ENCODE measurements around the gene ASPA. TPM values are rescaled to one million over a fixed set of nuclear protein-coding genes. Genes with fewer than 3 reads are reported as not detected.
"Not testable (repeated sequence)": the region's sequence is repeated elsewhere in the genome, so short reads cannot be mapped to it uniquely, and the experiment has no call there.

ASPA gene
- polyA plus RNA-seq (ENCODE audit: low read depth in 6 of 6): not detected

DNA sequence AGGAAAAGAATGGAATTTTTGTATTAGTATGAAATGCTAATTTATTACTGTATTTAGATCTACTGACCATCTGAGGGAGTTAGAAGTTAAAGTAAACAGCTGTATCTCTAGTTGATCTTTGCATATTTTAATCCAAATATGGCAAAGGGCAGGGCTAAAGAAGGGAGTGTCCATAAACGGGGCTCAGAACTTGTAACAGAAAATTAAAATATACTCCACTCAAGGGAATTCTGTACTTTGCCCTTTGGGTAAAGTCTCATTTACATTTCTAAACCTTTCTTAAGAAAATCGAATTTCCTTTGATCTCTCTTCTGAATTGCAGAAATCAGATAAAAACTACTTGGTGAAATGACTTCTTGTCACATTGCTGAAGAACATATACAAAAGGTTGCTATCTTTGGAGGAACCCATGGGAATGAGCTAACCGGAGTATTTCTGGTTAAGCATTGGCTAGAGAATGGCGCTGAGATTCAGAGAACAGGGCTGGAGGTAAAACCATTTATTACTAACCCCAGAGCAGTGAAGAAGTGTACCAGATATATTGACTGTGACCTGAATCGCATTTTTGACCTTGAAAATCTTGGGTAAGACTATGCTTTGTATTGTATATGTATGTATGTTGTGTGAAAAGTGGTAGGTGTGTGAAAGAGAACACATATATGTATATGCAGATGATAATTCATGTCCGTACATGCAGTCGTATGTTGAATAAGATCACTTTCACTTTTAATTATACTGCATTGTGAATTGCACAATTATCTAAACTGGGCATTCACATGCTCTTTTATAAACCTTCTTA, at the start of gene ASPA:
Gene ASPA (plus strand): TSS at position 186 of the 799 bp plus-strand sequence. CDS start 163 bp downstream, at position 349.
- no peaks in the 10 kb centered on the region for H3K9me3 Mint-ChIP-seq
- H3K27me3 Mint-ChIP-seq: peaks cover 7 to 20% (median 13%) of the 10 kb centered on the region in 3 donors
- no peak for ATAC-seq (ENCODE audit: low read depth in 2 of 2)
- H3K27ac Mint-ChIP-seq: no peak within 1 kb of the TSS
- no peak for DNase-seq
- peak within 1 kb of the TSS in 4 of 8 donors; percentile 2 to 50 (median 9) for H3K4me3 Mint-ChIP-seq
- H3K36me3 Mint-ChIP-seq: no peaks in the 10 kb centered on the region
- no peaks in the 10 kb centered on the region for H3K4me1 Mint-ChIP-seq

- not testable (repeated sequence) for DNase-seq, H3K4me3 Mint-ChIP-seq, H3K36me3 Mint-ChIP-seq, H3K27ac Mint-ChIP-seq, H3K4me1 Mint-ChIP-seq
- ATAC-seq (ENCODE audit: low read depth in 2 of 2): peak; percentile 63
- H3K27me3 Mint-ChIP-seq: peaks cover 24 to 60% (median 58%) of the 10 kb centered on the region in 3 donors
- peaks cover 5 to 31% (median 14%) of the 10 kb centered on the region in 7 donors for H3K9me3 Mint-ChIP-seq
Observed at GRCh38 chr17:3433215-3433614, 42.6 kb upstream of the ASPA start.

DNA sequence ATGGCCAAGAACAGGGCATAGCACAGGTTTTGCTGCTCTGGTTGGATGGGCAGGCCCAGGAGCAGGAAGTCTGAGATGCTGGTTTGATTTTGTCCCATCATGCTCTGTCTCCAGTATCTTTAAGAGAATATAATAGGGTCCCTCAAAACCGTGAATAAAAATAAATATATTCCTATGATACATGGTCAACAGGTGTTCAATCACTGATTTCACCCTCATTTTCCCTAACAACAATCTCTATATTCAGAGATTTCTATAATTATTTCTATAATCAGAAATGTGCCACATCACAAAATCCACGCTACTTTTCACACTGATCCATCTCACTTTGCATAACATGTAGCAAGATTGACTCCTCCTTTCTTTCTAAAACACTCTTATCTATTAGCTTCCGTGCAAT, 42.1 kb upstream of the ASPA start, which contains the start of gene OR1E2:
Gene OR1E2 (minus strand): TSS at position 101 of the 400 bp plus-strand sequence. CDS start 0 bp downstream, at position 101.
- Mint-ChIP-seq H3K27me3 (peaks cover 25 to 60% (median 60%) of the 10 kb centered on the region in 3 donors), H3K27ac (no peak within 1 kb of the TSS), H3K9me3 (peaks cover 5 to 26% (median 14%) of the 10 kb centered on the region in 7 donors), H3K4me3 (no peak within 1 kb of the TSS), H3K36me3 (no peaks in the 10 kb centered on the region), H3K4me1 (peaks cover 0 to 6% (median 3%) of the 10 kb centered on the region in 3 donors)
- ATAC-seq (ENCODE audit: low read depth in 2 of 2): no peak
- no peak for DNase-seq

- H3K27ac Mint-ChIP-seq: no peak overlapping the region
- H3K27me3 Mint-ChIP-seq: peaks cover 27 to 49% (median 37%) of the 10 kb centered on the region in 3 donors
- H3K4me3 Mint-ChIP-seq: no peak overlapping the region
- no peaks in the 10 kb centered on the region for H3K36me3 Mint-ChIP-seq
- peaks cover 0 to 2% (median under 1%) of the 10 kb centered on the region in 7 donors for H3K9me3 Mint-ChIP-seq
- peaks cover 0 to 1% (median under 1%) of the 10 kb centered on the region in 3 donors for H3K4me1 Mint-ChIP-seq
- no peak for ATAC-seq (ENCODE audit: low read depth in 2 of 2)
- DNase-seq: no peak
Observed at GRCh38 chr17:3438368-3438767, 37.4 kb upstream of the ASPA start.

GRCh38 chr17:3440451-3440850, 35.3 kb upstream of the ASPA start:
- ATAC-seq (ENCODE audit: low read depth in 2 of 2) (no peak), DNase-seq (no peak)
- Mint-ChIP-seq H3K36me3 (no peaks in the 10 kb centered on the region), H3K27ac (no peak overlapping the region), H3K4me3 (no peak overlapping the region), H3K4me1 (no peaks in the 10 kb centered on the region), H3K9me3 (no peaks in the 10 kb centered on the region), H3K27me3 (peaks cover 23 to 43% (median 29%) of the 10 kb centered on the region in 3 donors)

DNA sequence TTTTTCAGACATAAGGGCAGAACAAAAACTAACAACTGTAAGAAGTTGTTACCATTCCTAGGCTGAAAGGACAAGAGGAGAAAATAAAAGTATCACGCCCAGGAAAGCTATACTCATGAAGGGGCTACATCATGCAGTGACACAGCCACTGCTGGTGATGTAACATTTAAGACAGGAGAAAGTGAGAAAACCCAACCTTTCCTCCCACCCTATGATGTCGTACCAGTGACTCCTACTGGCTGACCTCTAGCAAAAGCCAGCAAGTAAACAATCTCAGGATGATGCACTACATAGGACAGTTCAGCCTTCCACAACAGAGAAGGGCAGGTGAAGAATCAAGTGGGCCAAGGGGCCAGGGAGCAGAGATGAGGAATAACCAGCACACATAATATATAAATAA, 28.2 kb upstream of the ASPA start:
- peaks cover 0 to 2% (median 0%) of the 10 kb centered on the region in 7 donors for H3K9me3 Mint-ChIP-seq
- no peaks in the 10 kb centered on the region for H3K4me1 Mint-ChIP-seq
- peaks cover 2 to 12% (median 7%) of the 10 kb centered on the region in 3 donors for H3K27me3 Mint-ChIP-seq
- H3K4me3 Mint-ChIP-seq: no peak overlapping the region
- DNase-seq: no peak
- peak overlapping the region in 1 of 6 donors; percentile 1 for H3K27ac Mint-ChIP-seq
- no peak for ATAC-seq (ENCODE audit: low read depth in 2 of 2)
- H3K36me3 Mint-ChIP-seq: no peaks in the 10 kb centered on the region

GRCh38 chr17:3448059-3448665, 27.6 kb upstream of the ASPA start:
- H3K36me3 Mint-ChIP-seq: no peaks in the 10 kb centered on the region
- peaks cover 0 to 2% (median 0%) of the 10 kb centered on the region in 7 donors for H3K9me3 Mint-ChIP-seq
- DNase-seq (no peak), ATAC-seq (ENCODE audit: low read depth in 2 of 2) (no peak)
- peaks cover 4 to 7% (median 7%) of the 10 kb centered on the region in 3 donors for H3K27me3 Mint-ChIP-seq
- peak overlapping the region in 1 of 6 donors; percentile 1 for H3K27ac Mint-ChIP-seq
- no peak overlapping the region for H3K4me3 Mint-ChIP-seq
- no peaks in the 10 kb centered on the region for H3K4me1 Mint-ChIP-seq

DNA sequence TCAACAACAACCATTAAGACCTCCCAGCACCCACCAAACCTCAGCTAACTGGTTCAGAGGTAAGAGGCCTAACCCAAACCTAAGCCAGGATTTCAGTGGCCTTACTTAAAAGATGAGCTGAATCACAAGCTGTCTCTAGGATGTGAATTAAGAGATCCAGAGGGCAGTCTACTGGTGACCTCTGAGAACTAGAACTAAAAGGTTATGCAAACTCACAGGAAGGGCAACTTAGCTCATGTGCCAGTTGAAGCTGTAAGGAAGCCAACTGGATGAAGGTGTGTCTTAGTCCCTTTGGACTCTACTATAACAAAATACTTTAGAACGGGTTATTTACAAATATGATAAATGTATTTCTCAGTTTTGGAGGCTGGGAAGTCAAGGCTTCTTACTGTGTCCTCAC, 9.4 kb upstream of the ASPA start:
- not testable (repeated sequence) for H3K4me1 Mint-ChIP-seq; DNase-seq; ATAC-seq (ENCODE audit: low read depth in 2 of 2); H3K27ac Mint-ChIP-seq; H3K9me3 Mint-ChIP-seq; H3K36me3 Mint-ChIP-seq; H3K4me3 Mint-ChIP-seq
- peaks cover 7 to 14% (median 11%) of the 10 kb centered on the region in 3 donors for H3K27me3 Mint-ChIP-seq

DNA sequence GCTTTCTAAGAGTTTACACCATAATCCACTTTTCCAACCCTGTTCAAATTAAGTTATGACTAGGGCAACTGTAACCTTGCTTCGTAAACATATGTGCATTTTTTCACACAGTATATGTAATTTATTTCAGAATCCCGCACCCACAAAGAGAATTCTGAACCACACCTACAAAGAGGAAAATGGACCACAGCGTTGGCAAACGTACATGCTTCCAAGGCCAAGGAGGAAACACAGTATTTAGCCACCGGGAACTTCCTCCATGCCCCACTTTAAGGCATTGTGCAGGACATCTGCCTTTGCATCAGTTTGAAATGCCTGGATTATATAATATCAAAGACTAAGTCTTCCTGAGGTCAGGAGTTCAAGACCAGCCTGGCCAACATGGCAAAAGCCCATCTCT, 6.3 kb upstream of the ASPA start:
- no peak for DNase-seq
- Mint-ChIP-seq H3K36me3 (no peaks in the 10 kb centered on the region), H3K27me3 (peaks cover 7 to 14% (median 11%) of the 10 kb centered on the region in 3 donors), H3K4me3 (no peak overlapping the region), H3K9me3 (no peaks in the 10 kb centered on the region), H3K4me1 (no peaks in the 10 kb centered on the region), H3K27ac (no peak overlapping the region)
- no peak for ATAC-seq (ENCODE audit: low read depth in 2 of 2)

GRCh38 chr17:3471599-3471998, 4.2 kb upstream of the ASPA start, which contains the start of gene SPATA22:
Gene SPATA22, minus strand, starts transcription at chr17:3471819. Its CDS starts 2,494 bp downstream, at chr17:3469325.
- Mint-ChIP-seq H3K27ac (peak within 1 kb of the TSS in 1 of 6 donors; percentile 42), H3K9me3 (no peaks in the 10 kb centered on the region), H3K27me3 (peaks cover 6 to 14% (median 7%) of the 10 kb centered on the region in 3 donors), H3K4me1 (no peaks in the 10 kb centered on the region), H3K36me3 (no peaks in the 10 kb centered on the region), H3K4me3 (peak within 1 kb of the TSS in 1 of 8 donors; percentile 80)
- DNase-seq (no peak), ATAC-seq (ENCODE audit: low read depth in 2 of 2) (no peak)

- Mint-ChIP-seq H3K36me3 (no peaks in the 10 kb centered on the region), H3K27ac (no peak overlapping the region), H3K4me3 (peak overlapping the region in 1 of 8 donors; percentile 80), H3K27me3 (peaks cover 6 to 14% (median 7%) of the 10 kb centered on the region in 3 donors), H3K9me3 (no peaks in the 10 kb centered on the region), H3K4me1 (no peaks in the 10 kb centered on the region)
- no peak for ATAC-seq (ENCODE audit: low read depth in 2 of 2)
- DNase-seq: no peak
Observed at GRCh38 chr17:3472137-3472536, 3.7 kb upstream of the ASPA start.

DNA sequence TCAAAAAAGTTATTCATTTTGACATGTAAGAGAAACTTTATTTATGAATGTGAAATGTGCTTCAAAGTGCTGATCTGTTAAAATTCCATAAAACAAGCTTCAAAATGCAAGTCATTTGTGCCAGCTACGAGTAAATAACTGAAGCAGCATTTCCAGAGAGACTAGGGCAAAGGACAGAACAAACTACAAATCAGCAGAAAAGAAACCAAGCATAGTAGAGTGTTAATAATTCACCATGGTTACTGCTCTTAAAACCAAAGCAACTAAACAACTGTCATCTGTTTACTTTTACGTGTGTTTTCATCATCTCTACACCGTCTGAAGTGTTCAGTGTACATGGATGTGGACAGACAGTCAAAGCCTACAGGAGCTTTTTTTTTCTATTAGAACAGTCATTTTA, 1.6 kb upstream of the ASPA start:
- DNase-seq (no peak), ATAC-seq (ENCODE audit: low read depth in 2 of 2) (no peak)
- Mint-ChIP-seq H3K27ac (no peak overlapping the region), H3K27me3 (peaks cover 7 to 17% (median 7%) of the 10 kb centered on the region in 3 donors), H3K9me3 (no peaks in the 10 kb centered on the region), H3K36me3 (no peaks in the 10 kb centered on the region), H3K4me1 (no peaks in the 10 kb centered on the region), H3K4me3 (no peak overlapping the region)

GRCh38 chr17:3475251-3475685, 529 bp upstream of the ASPA start:
- Mint-ChIP-seq H3K27me3 (peaks cover 3 to 22% (median 13%) of the 10 kb centered on the region in 3 donors), H3K27ac (no peak overlapping the region), H3K4me1 (no peaks in the 10 kb centered on the region), H3K36me3 (no peaks in the 10 kb centered on the region), H3K9me3 (no peaks in the 10 kb centered on the region), H3K4me3 (no peak overlapping the region)
- DNase-seq (no peak), ATAC-seq (ENCODE audit: low read depth in 2 of 2) (no peak)

Data from naive B cell (primary cell).